ENCODE results near the gene PHF5A. TPM values are rescaled to one million over a fixed set of nuclear protein-coding genes. Genes with fewer than 3 reads are reported as not detected.

Gene PHF5A
- total and polyA plus RNA-seq, 2 of the 8 experiments (the other 6 are each of a cell fraction or from before 2014, with no cell fraction given) = 119 to 135 TPM

- TF ChIP-seq CHD7 (IDR thresholded peaks at IDR 0.05; ENCODE audit: insufficient replicate concordance, low read length) = no peak
- TF ChIP-seq BCL11A (IDR thresholded peaks at IDR 0.05; ENCODE audit: low read depth in 2 of 2, low read length in 2 of 2) = no peak
- no peak for TF ChIP-seq TEAD4 (IDR thresholded peaks at IDR 0.05; ENCODE audit: low read depth, low read length)
- TF ChIP-seq TBP (IDR thresholded peaks at IDR 0.05; ENCODE audit: low read depth, low read length) = no peak
- TF ChIP-seq POU5F1 (IDR thresholded peaks at IDR 0.05; ENCODE audit: low read depth, low read length) = no peak
- TF ChIP-seq TAF7 (optimal IDR thresholded peaks at IDR 0.05; ENCODE audit: borderline replicate concordance, low read depth, low read length) = no peak
- TF ChIP-seq ZNF274 (IDR thresholded peaks at IDR 0.05; ENCODE audit: borderline replicate concordance, extremely low read depth, low read length) = no peak
- TF ChIP-seq KDM1A (IDR thresholded peaks at IDR 0.05; ENCODE audit: borderline replicate concordance, low read length) = no peak
- TF ChIP-seq SIN3A (conservative IDR thresholded peaks at IDR 0.05 in 1 of 2, IDR thresholded peaks at IDR 0.05 in 1 of 2; ENCODE audit: low read depth in 1 of 2, low read length in 2 of 2) = no peak
- TF ChIP-seq POLR2AphosphoS5 (IDR thresholded peaks at IDR 0.05; ENCODE audit: low read depth, low read length) = no peak
Observed at GRCh38 chr22:41488596-41489385, 20.3 kb upstream of the PHF5A start (continued).

Measured in H1 (cell line).